Ammon's horn (tissue), 1 donor: ENCODE results near the gene MGAT3.

Experiments
- DNase-seq: peaks from one replicate; pipeline ENCODE4 v3.0.0-alpha.2; 2016; ENCODE audit warnings: low spot score

MGAT3 gene

GRCh38 chr22:39450258-39450955 lies 6.4 kb upstream of the MGAT3 start:
- no peak for DNase-seq

GRCh38 chr22:39452740-39453040 lies 4.1 kb upstream of the MGAT3 start:
- DNase-seq = no peak

GRCh38 chr22:39453765-39454378 lies 2.9 kb upstream of the MGAT3 start:
- DNase-seq = no peak

- DNase-seq = no peak
These were observed 2.4 kb upstream of the MGAT3 start for GRCh38 chr22:39454385-39454871.

GRCh38 chr22:39457198-39457555 lies 365 bp downstream of the MGAT3 start:
- no peak for DNase-seq

GRCh38 chr22:39457556-39458443 lies 988 bp downstream of the MGAT3 start:
- DNase-seq = no peak

- DNase-seq = no peak
These were observed 1.8 kb downstream of the MGAT3 start for GRCh38 chr22:39458444-39459083.

GRCh38 chr22:39459681-39460080 lies 2.9 kb downstream of the MGAT3 start:
- DNase-seq = no peak

GRCh38 chr22:39462443-39463221 lies 5.8 kb downstream of the MGAT3 start:
- no peak for DNase-seq

GRCh38 chr22:39463277-39463676 lies 6.5 kb downstream of the MGAT3 start:
- no peak for DNase-seq

GRCh38 chr22:39463931-39464390 lies 7.1 kb downstream of the MGAT3 start:
- DNase-seq = peak; percentile 90

- no peak for DNase-seq
These were observed 9.6 kb downstream of the MGAT3 start for GRCh38 chr22:39466228-39467006.

- DNase-seq = no peak
These were observed 10.6 kb downstream of the MGAT3 start for GRCh38 chr22:39467390-39467895.

GRCh38 chr22:39468487-39469325 lies 11.9 kb downstream of the MGAT3 start:
- DNase-seq = no peak

GRCh38 chr22:39469326-39469680 lies 12.5 kb downstream of the MGAT3 start:
- no peak for DNase-seq

- DNase-seq = peak; percentile 94
These were observed 13.1 kb downstream of the MGAT3 start for GRCh38 chr22:39469681-39470450.

- no peak for DNase-seq
These were observed 13.9 kb downstream of the MGAT3 start for GRCh38 chr22:39470451-39471291.
